ENCODE measurements around the gene EIF4A2. TPM values are rescaled to one million over a fixed set of nuclear protein-coding genes. Genes with fewer than 3 reads are reported as not detected.

Gene EIF4A2
- total RNA-seq, 1 experiment from 2014 or later = 398 TPM

- Histone ChIP-seq H3K9ac (ENCODE audit: extremely low read depth, insufficient read length, low read length) (peak overlapping the region; percentile 16), H3K4ac (ENCODE audit: low read depth, low read length) (no peak overlapping the region), H3K27ac (ENCODE audit: insufficient read length, low read depth, low read length) (peak overlapping the region; percentile 73), H3K27me3 (ENCODE audit: insufficient read depth, low read length) (no peaks in the 10 kb centered on the region), H3K4me2 (ENCODE audit: insufficient read depth, insufficient read length, low read length) (peak overlapping the region; percentile 93), H3K79me1 (ENCODE audit: insufficient read depth, low read depth, low read length, poor library complexity, severe bottlenecking) (no peaks in the 10 kb centered on the region), H4K8ac (replicated peaks; ENCODE audit: insufficient read length, low read depth, low read length) (no peak overlapping the region), H3K23me2 (ENCODE audit: insufficient read length, low read depth, low read length, poor library complexity, severe bottlenecking) (peaks cover 6% of the 10 kb centered on the region), H2BK20ac (ENCODE audit: low read depth, low read length, poor library complexity, severe bottlenecking) (no peak overlapping the region), H3T11ph (ENCODE audit: low read length) (no peak overlapping the region), H3K4me1 (ENCODE audit: insufficient read depth, low read length) (no peaks in the 10 kb centered on the region), H3K14ac (ENCODE audit: insufficient read depth, low read length) (no peak overlapping the region), H4K91ac (ENCODE audit: insufficient read length, low read depth, low read length) (no peak overlapping the region), H4K20me1 (ENCODE audit: control insufficient read depth, insufficient read depth, insufficient read length) (no peaks in the 10 kb centered on the region), H3K9me3 (ENCODE audit: control insufficient read depth, low read depth, low read length) (no peaks in the 10 kb centered on the region), H2BK15ac (ENCODE audit: low read depth, low read length) (no peak overlapping the region), H2BK12ac (ENCODE audit: insufficient read length, low read depth, low read length) (no peak overlapping the region), H2BK120ac (ENCODE audit: low read depth, low read length, poor library complexity, severe bottlenecking) (no peak overlapping the region), H2BK5ac (ENCODE audit: insufficient read length, low read length) (no peak overlapping the region), H3K79me2 (ENCODE audit: insufficient read depth, low read length) (peaks cover 20% of the 10 kb centered on the region; the same call in 1 of the 2 replicates), H3K18ac (ENCODE audit: insufficient read length, low read depth, low read length) (no peak overlapping the region), H4K5ac (ENCODE audit: insufficient read length, low read depth, low read length) (no peak overlapping the region), H3K56ac (ENCODE audit: insufficient read length, low read depth, low read length) (no peak overlapping the region), H2AK5ac (ENCODE audit: insufficient read length, low read length) (no peak overlapping the region), H3K23ac (ENCODE audit: insufficient read length, low read depth, low read length) (no peak overlapping the region), H2AFZ (ENCODE audit: low read length) (no peak overlapping the region)
- no peak for TF ChIP-seq CTCF (conservative IDR thresholded peaks at IDR 0.05)
- peak overlapping the region; percentile 58 to 99 for H3K4me3 Mint-ChIP-seq
- DNase-seq = no peak
- H3K36me3 Mint-ChIP-seq (ENCODE audit: insufficient read depth in 1 of 3, low read depth in 3 of 3) = peaks cover 58 to 80% (median 69%) of the 10 kb centered on the region in 3 experiments
- peak overlapping the region in 1 of 3 experiments; percentile 100; a peak in 2 of 7 replicates for H3K27ac Mint-ChIP-seq
- WGBS (ENCODE audit: extremely low coverage, insufficient read length, low lambda C conversion rate) = no CpG with 5 or more reads among the region's 3 CpGs
- H3K9me3 Mint-ChIP-seq = peaks cover 11% of the 10 kb centered on the region in 2 experiments
- H3K4me1 Mint-ChIP-seq = peaks cover 18 to 28% of the 10 kb centered on the region in 2 experiments
- peaks cover 5% of the 10 kb centered on the region; the same call in 1 of the 2 replicates for H3K27me3 Mint-ChIP-seq (ENCODE audit: low read depth)
These were observed 3.5 kb downstream of the EIF4A2 start for GRCh38 chr3:186786922-186787321.

Data from H9 (cell line).